K562 (cell line): Measurements from ENCODE around the gene SGSM2. TPM values are rescaled to one million over a fixed set of nuclear protein-coding genes. Genes with fewer than 3 reads are reported as not detected.

Experiments used
- C11orf30 ChIP-seq: fragments of 450-650 bp; IDR thresholded peaks from 2 replicates; pipeline ENCODE4 v1.6.1; 2016; ENCODE audit warnings: low read depth, mild to moderate bottlenecking
- CCNT2 ChIP-seq: IDR thresholded peaks from 2 replicates; pipeline ENCODE4 v1.6.1; 2011; ENCODE audit warnings: borderline replicate concordance, low read depth, mild to moderate bottlenecking, moderate library complexity, mixed read lengths, low read length; ENCODE audit not compliant: insufficient read length; ENCODE audit errors: extremely low read depth
- DPF2 ChIP-seq: fragments of 450-650 bp; IDR thresholded peaks from 2 replicates; pipeline ENCODE4 v1.6.1; 2016
- E4F1 ChIP-seq: fragments of 250-450 bp; sonication (Bioruptor Pico); IDR thresholded peaks from 2 replicates; pipeline ENCODE4 v1.5.0; 2021; ENCODE audit warnings: mild to moderate bottlenecking, borderline replicate concordance
- EP400 ChIP-seq: fragments of 450-650 bp; IDR thresholded peaks from 2 replicates; pipeline ENCODE4 v1.6.1; 2017; ENCODE audit warnings: antibody characterized with exemption, mild to moderate bottlenecking, moderate library complexity
- JUND ChIP-seq, 2 experiments: IDR thresholded peaks; 2 replicates in 1 of 2; 3 replicates in 1 of 2; pipeline ENCODE4 v1.6.1; 2011; ENCODE audit warnings: borderline replicate concordance in 2 of 2, low read depth in 2 of 2, low read length in 2 of 2, improper control_type of control experiment in 1 of 2, missing biosample characterization in 1 of 2, missing genetic modification characterization in 1 of 2, missing genetic modification reagents in 1 of 2
- KAT2B ChIP-seq: IDR thresholded peaks from one replicate; pipeline ENCODE4 v1.6.1; 2012; ENCODE audit warnings: low read depth, mild to moderate bottlenecking, control low read depth, inconsistent platforms, low read length, moderate library complexity
- KAT7 ChIP-seq: sonication (generic); formaldehyde crosslinking; IDR thresholded peaks from 2 replicates; pipeline ENCODE4 v1.8.0; 2022; ENCODE audit warnings: missing genetic modification reagents, mild to moderate bottlenecking, borderline replicate concordance
- MAFF ChIP-seq: IDR thresholded peaks from 2 replicates; pipeline ENCODE4 v1.6.1; 2012; ENCODE audit warnings: low read length, improper control_type of control experiment
- MAFG ChIP-seq: fragments of 450-650 bp; conservative IDR thresholded peaks from 2 replicates; pipeline ENCODE4 v1.6.1; 2016; ENCODE audit warnings: missing genetic modification characterization, missing compliant biosample characterization
- NFRKB ChIP-seq: fragments of 450-650 bp; IDR thresholded peaks from 2 replicates; pipeline ENCODE4 v1.6.1; 2016; ENCODE audit warnings: low read depth
- NUFIP1 ChIP-seq: fragments of 450-650 bp; IDR thresholded peaks from 2 replicates; pipeline ENCODE4 v1.6.1; 2018; ENCODE audit not compliant: partially characterized antibody
- PHF20 ChIP-seq: fragments of 450-650 bp; IDR thresholded peaks from 2 replicates; pipeline ENCODE4 v1.6.1; 2018; ENCODE audit not compliant: partially characterized antibody
- RAD51 ChIP-seq: fragments of 450-650 bp; IDR thresholded peaks from 2 replicates; pipeline ENCODE4 v1.7.1; 2016; ENCODE audit warnings: low read depth, mild to moderate bottlenecking, borderline replicate concordance
- SMARCE1 ChIP-seq: fragments of 450-650 bp; IDR thresholded peaks from 2 replicates; pipeline ENCODE4 v1.7.1; 2016; ENCODE audit warnings: mild to moderate bottlenecking
- SP1 ChIP-seq: sonication (generic); formaldehyde crosslinking; IDR thresholded peaks from 2 replicates; pipeline ENCODE4 v1.8.1; 2022; ENCODE audit warnings: mild to moderate bottlenecking, missing genetic modification reagents
- SUPT5H ChIP-seq: fragments of 450-650 bp; IDR thresholded peaks from 2 replicates; pipeline ENCODE4 v1.6.1; 2016
- TGIF2 ChIP-seq: sonication (generic); formaldehyde crosslinking; IDR thresholded peaks from 2 replicates; pipeline ENCODE4 v1.8.1; 2022; ENCODE audit warnings: mild to moderate bottlenecking, missing genetic modification reagents, moderate library complexity
- TOE1 ChIP-seq, 2 experiments: fragments of 450-650 bp in 1 of 2; sonication (generic) in 1 of 2; formaldehyde crosslinking in 1 of 2; IDR thresholded peaks; 2 replicates each; pipeline versions ENCODE4 v1.7.1 to v1.8.0; 2016 to 2022; ENCODE audit warnings: borderline replicate concordance in 2 of 2, mild to moderate bottlenecking in 2 of 2, antibody characterized with exemption in 1 of 2, inconsistent platforms in 1 of 2, low read depth in 1 of 2, missing genetic modification reagents in 1 of 2, moderate library complexity in 1 of 2
- ZC3H4 ChIP-seq: sonication (generic); formaldehyde crosslinking; IDR thresholded peaks from 2 replicates; pipeline ENCODE4 v1.9.0; 2021; ENCODE audit warnings: missing genetic modification reagents, borderline replicate concordance
- ZNF175 ChIP-seq: fragments of 200-800 bp; sonication (Bioruptor generic); IDR thresholded peaks from 2 replicates; pipeline ENCODE4 v1.6.1; 2016; ENCODE audit warnings: low read depth, mild to moderate bottlenecking, missing genetic modification characterization, missing compliant biosample characterization
- ZNF384 ChIP-seq: IDR thresholded peaks from 2 replicates; pipeline ENCODE4 v1.6.1; 2012; ENCODE audit warnings: low read depth, low read length, improper control_type of control experiment
- ZNF584 ChIP-seq: fragments of 200-800 bp; sonication (Bioruptor generic); IDR thresholded peaks from 2 replicates; pipeline ENCODE4 v1.6.1; 2016; ENCODE audit warnings: low read depth, mild to moderate bottlenecking, missing genetic modification characterization, missing compliant biosample characterization
- polyA plus RNA-seq, 8 experiments: library from polyadenylated mRNA; depleted of rRNA in 4 of 8; stranded (reverse) in 5 of 8; unstranded in 3 of 8; fragments of >200 nt; fragmentation: Nextera tagmentation in 2 of 8; fragmentation: Illumina TruSeq in 1 of 8; extraction: Ambion mirVana in 2 of 8; extraction: Trizol in 1 of 8; gene quantifications; 2 replicates each; pipeline versions ENCODE4 v1.2.1 to v1.2.3, GENCODE V29; 2011 to 2014; ENCODE audit warnings: inconsistent platforms in 1 of 8, missing spikeins in 1 of 8
- total RNA-seq, 7 experiments: library from RNA; depleted of rRNA in 6 of 7; stranded (reverse); fragments of >200 nt in 6 of 7; fragmentation: Illumina TruSeq in 2 of 7; extraction: Trizol in 2 of 7; gene quantifications; 2 replicates each; pipeline versions ENCODE4 v1.2.1 to v1.2.3, GENCODE V29; 2011 to 2021; ENCODE audit warnings: low replicate concordance in 1 of 7
- TF ChIP-seq, protein P1 (sequence below), 2 experiments: fragments of 450-650 bp in 1 of 2; sonication (generic) in 1 of 2; formaldehyde crosslinking in 1 of 2; IDR thresholded peaks in 1 of 2; conservative IDR thresholded peaks in 1 of 2; 2 replicates each; pipeline versions ENCODE4 v1.6.1 to v1.8.1; 2016 to 2023; ENCODE audit warnings: mild to moderate bottlenecking in 2 of 2, moderate library complexity in 2 of 2, inconsistent platforms in 1 of 2, missing genetic modification reagents in 1 of 2

The SGSM2 gene
- total and polyA plus RNA-seq, 9 of the 15 experiments (the other 6 are each of a cell fraction or from before 2014, with no cell fraction given), result 0.20 to 26.3 (median 14.8) TPM

- TF ChIP-seq E4F1 (CRISPR knock-in tag) (no peak), PHF20 (no peak), MAFG (no peak), NUFIP1 (no peak), EP400 (0 out of 2 replicates have a peak, but pooled peaks have one; percentile 52), SMARCE1 (peak; percentile 40), ZNF384 (no peak), JUND (IDR thresholded peaks at IDR 0.05; ENCODE audit: borderline replicate concordance, low read depth, low read length) (peak; percentile 93), JUND (tag; IDR thresholded peaks at IDR 0.05; ENCODE audit: borderline replicate concordance, low read depth, low read length) (peak; percentile 79; the same call in 1 of the 3 replicates), ZNF175 (CRISPR knock-in tag) (0 out of 2 replicates have a peak, but pooled peaks have one; percentile 19), SUPT5H (peak; percentile 50; the same call in 1 of the 2 replicates), TOE1 (IDR thresholded peaks at IDR 0.05; ENCODE audit: borderline replicate concordance) (no peak), TOE1 (CRISPR knock-in tag; IDR thresholded peaks at IDR 0.05; ENCODE audit: borderline replicate concordance, low read depth) (no peak), KAT2B (no peak), ZNF584 (no peak), RAD51 (no peak), C11orf30 (peak; percentile 60), SP1 (CRISPR knock-in tag) (no peak), TGIF2 (CRISPR knock-in tag) (0 out of 2 replicates have a peak, but pooled peaks have one; percentile 35), MAFF (peak; percentile 27; the same call in 1 of the 2 replicates), CCNT2 (peak; percentile 69), ZC3H4 (peak; percentile 90; the same call in 1 of the 2 replicates), KAT7 (CRISPR knock-in tag) (peak; percentile 80; the same call in 1 of the 2 replicates), DPF2 (peak; percentile 36; the same call in 1 of the 2 replicates), NFRKB (peak; percentile 80)
- TF ChIP-seq, protein P1, sequence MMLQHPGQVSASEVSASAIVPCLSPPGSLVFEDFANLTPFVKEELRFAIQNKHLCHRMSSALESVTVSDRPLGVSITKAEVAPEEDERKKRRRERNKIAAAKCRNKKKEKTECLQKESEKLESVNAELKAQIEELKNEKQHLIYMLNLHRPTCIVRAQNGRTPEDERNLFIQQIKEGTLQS (IDR thresholded peaks at IDR 0.05), result peak; percentile 89
- TF ChIP-seq, protein P1 (CRISPR knock-in tag; conservative IDR thresholded peaks at IDR 0.05), result no peak
Observed at GRCh38 chr17:2398655-2399571, 61.6 kb downstream of the SGSM2 start (continued).
